RWPE1 (cell line): ENCODE results near the gene CHRNA7.

Experiments
- CTCF ChIA-PET: fragments of 350-600 bp; sonication (Branson Sonifier 250); formaldehyde crosslinking; extraction: SDS; loops from one replicate; lab custom pipeline; 2021; lab: Yijun Ruan, JAX
- POLR2A ChIA-PET: fragments of 400-600 bp; formaldehyde crosslinking; extraction: SDS; loops from one replicate; lab custom pipeline; 2020; ENCODE audit warnings: antibody characterized with exemption; ENCODE audit not compliant: low non-redundant PET; lab: Yijun Ruan, JAX
- DNase-seq: peaks from one replicate; pipeline ENCODE4 v3.0.0; 2012; ENCODE audit warnings: low spot score
- H3K27ac ChIP-seq: fragments of 450-650 bp; 2 replicates; pipeline ENCODE4 v1.5.1; 2017
- TF ChIP-seq, protein P1 (sequence below): fragments of 450-650 bp; conservative IDR thresholded peaks from 2 replicates; pipeline ENCODE4 v1.5.1; 2017; ENCODE audit warnings: low read depth, mild to moderate bottlenecking

CHRNA7 gene

DNA sequence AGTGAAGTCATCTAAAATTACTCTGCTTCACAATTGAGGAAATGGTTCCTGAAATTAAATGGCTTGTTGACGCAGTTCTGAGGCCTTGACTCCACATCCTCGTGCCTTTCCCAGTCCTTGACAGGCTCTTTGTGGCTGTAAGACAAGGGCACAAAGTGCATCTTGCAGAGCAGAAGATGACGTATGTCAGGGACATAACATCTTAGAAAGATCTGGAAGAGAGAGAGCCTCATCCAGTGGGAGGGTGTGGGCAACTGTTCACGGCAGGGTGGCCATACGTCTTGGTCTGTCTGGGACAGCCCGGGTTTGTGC is 91.0 kb downstream of the CHRNA7 start:
- TF ChIP-seq, protein P1, sequence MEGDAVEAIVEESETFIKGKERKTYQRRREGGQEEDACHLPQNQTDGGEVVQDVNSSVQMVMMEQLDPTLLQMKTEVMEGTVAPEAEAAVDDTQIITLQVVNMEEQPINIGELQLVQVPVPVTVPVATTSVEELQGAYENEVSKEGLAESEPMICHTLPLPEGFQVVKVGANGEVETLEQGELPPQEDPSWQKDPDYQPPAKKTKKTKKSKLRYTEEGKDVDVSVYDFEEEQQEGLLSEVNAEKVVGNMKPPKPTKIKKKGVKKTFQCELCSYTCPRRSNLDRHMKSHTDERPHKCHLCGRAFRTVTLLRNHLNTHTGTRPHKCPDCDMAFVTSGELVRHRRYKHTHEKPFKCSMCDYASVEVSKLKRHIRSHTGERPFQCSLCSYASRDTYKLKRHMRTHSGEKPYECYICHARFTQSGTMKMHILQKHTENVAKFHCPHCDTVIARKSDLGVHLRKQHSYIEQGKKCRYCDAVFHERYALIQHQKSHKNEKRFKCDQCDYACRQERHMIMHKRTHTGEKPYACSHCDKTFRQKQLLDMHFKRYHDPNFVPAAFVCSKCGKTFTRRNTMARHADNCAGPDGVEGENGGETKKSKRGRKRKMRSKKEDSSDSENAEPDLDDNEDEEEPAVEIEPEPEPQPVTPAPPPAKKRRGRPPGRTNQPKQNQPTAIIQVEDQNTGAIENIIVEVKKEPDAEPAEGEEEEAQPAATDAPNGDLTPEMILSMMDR, result no peak
- ChIA-PET CTCF (no interaction called here), POLR2A (no interaction called here)
- no peak overlapping the region for H3K27ac ChIP-seq
- DNase-seq, result no peak

GRCh38 chr15:32122013-32122412 is 91.7 kb downstream of the CHRNA7 start:
- ChIA-PET CTCF (no interaction called here), POLR2A (no interaction called here)
- TF ChIP-seq, protein P1, result no peak
- no peak overlapping the region for H3K27ac ChIP-seq
- DNase-seq, result no peak

DNA sequence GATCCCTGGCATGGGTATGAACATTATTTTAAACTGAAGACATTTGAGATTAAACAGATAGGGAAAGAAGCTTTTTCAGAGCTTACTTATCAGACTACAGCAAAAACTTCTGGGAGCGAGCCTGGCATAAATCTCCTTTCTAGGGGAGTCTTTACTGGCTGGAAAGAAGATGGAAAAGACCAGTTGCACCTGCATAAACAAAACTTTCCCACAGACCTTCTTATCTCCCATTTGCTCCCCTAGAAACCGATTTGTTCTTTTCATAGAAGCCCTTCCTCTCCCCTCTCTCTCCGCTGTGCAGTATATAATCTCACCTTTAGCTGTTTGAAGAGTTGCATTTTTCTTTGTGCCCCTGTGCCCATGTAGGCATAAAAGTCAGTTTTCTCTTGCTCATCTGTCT is 93.2 kb downstream of the CHRNA7 start:
- DNase-seq, result no peak
- ChIA-PET CTCF (interaction anchor here (1.1 kb wide), 1 partner anchor 33 kb away, joined by 4 read pairs; no protein-coding TSS in a partner anchor), POLR2A (no interaction called here)
- TF ChIP-seq, protein P1, result no peak
- H3K27ac ChIP-seq, result no peak overlapping the region

- no peak overlapping the region for H3K27ac ChIP-seq
- no peak for DNase-seq
- CTCF ChIA-PET, result interaction anchor here (1.0 kb wide), 1 partner anchor 25 kb away, joined by 5 read pairs; no protein-coding TSS in a partner anchor
- TF ChIP-seq, protein P1, result no peak
- POLR2A ChIA-PET, result no interaction called here
Observed at GRCh38 chr15:32124726-32125125, 94.4 kb downstream of the CHRNA7 start.

DNA sequence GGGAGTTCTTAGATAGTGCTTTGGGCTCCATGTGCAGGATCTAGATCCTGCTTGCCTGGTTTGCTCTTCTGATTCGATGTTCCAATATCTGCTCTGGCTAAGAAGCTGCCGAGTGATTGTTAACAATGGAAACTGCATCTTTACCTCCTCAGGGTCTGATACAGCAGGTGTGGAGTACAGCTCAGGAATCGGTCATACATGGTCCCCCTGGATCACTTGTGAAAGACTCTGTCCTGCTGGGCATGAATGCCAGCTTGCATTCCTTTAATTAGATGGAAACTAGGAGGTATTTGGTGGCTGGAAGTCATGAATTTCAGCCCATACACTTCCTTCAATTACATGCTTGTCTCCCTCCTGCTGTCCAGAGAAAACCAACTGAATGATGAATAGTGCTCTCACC is 95.3 kb downstream of the CHRNA7 start:
- no peak overlapping the region for H3K27ac ChIP-seq
- ChIA-PET POLR2A (no interaction called here), CTCF (interaction anchor here (0.5 to 1.0 kb wide), 2 partner anchors 24 to 229 kb away, joined by 5 to 6 read pairs; no protein-coding TSS in a partner anchor)
- TF ChIP-seq, protein P1, result no peak
- DNase-seq, result no peak

DNA sequence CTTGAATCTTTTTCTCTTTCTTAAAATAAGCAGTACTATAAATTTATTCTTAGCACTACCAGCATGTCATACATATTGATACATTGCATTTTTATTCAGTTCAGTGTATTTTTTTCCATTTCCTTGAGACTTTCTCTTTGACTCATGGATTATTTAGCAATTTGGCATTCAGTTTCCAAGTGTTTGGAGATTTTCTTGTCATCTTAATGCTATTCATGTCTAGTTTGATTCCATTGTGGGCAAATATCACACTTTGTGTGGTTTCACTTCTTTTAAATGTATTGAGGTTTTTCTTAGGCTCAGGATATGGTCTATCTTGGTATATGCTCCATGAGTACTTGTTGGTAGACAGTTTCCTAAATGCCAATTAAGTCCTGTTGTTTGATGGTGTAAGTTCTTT is 99.5 kb downstream of the CHRNA7 start:
- CTCF ChIA-PET, result no interaction called here
- TF ChIP-seq, protein P1, result no peak
- POLR2A ChIA-PET, result no interaction called here

GRCh38 chr15:32130823-32131222 is 100.5 kb downstream of the CHRNA7 start:
- POLR2A ChIA-PET, result no interaction called here
- TF ChIP-seq, protein P1, result no peak; the same call in 1 of the 2 replicates
- CTCF ChIA-PET, result no interaction called here
- DNase-seq, result no peak
- no peak overlapping the region for H3K27ac ChIP-seq

More for the DNA sequence above, 99.5 kb downstream of the CHRNA7 start:
- H3K27ac ChIP-seq, result no peak overlapping the region
- DNase-seq, result no peak
